Pulmonary artery endothelial cell (primary cell): Measurements from ENCODE around the gene TRPM2. TPM values are rescaled to one million over a fixed set of nuclear protein-coding genes. Genes with fewer than 3 reads are reported as not detected.

ENCODE experiments used
- DNase-seq: peaks from one replicate; pipeline ENCODE4 v3.0.0-alpha.2; 2011; ENCODE audit warnings: low read depth, low spot score
- total RNA-seq: library from RNA; depleted of rRNA; stranded (reverse); fragments of >200 nt; gene quantifications from 2 replicates; pipeline ENCODE4 v1.2.3, GENCODE V29; 2014

Gene TRPM2
- total RNA-seq, 1 donor from 2014 or later: not detected

GRCh38 chr21:44427241-44428120 is 74.1 kb downstream of the TRPM2 start:
- DNase-seq: no peak

- no peak for DNase-seq
These were observed 75.0 kb downstream of the TRPM2 start for GRCh38 chr21:44428281-44428960.

- DNase-seq: no peak
These were observed 76.5 kb downstream of the TRPM2 start for GRCh38 chr21:44429894-44430293.

GRCh38 chr21:44431300-44431699 is 77.9 kb downstream of the TRPM2 start:
- no peak for DNase-seq

- DNase-seq: no peak
These were observed 79.7 kb downstream of the TRPM2 start for GRCh38 chr21:44432841-44433790.

- DNase-seq: no peak
These were observed 80.6 kb downstream of the TRPM2 start for GRCh38 chr21:44433791-44434567.

- no peak for DNase-seq
These were observed 81.1 kb downstream of the TRPM2 start for GRCh38 chr21:44434568-44434925.

GRCh38 chr21:44434936-44435635 is 81.7 kb downstream of the TRPM2 start:
- no peak for DNase-seq

GRCh38 chr21:44436111-44436611 is 82.7 kb downstream of the TRPM2 start:
- DNase-seq: no peak

- no peak for DNase-seq
These were observed 83.5 kb downstream of the TRPM2 start for GRCh38 chr21:44436958-44437357.

- no peak for DNase-seq
These were observed 83.9 kb downstream of the TRPM2 start for GRCh38 chr21:44437371-44437695.

- DNase-seq: no peak
These were observed 84.4 kb downstream of the TRPM2 start for GRCh38 chr21:44437696-44438431.

- DNase-seq: no peak
These were observed 85.2 kb downstream of the TRPM2 start for GRCh38 chr21:44438531-44439210.

- no peak for DNase-seq
These were observed 85.8 kb downstream of the TRPM2 start for GRCh38 chr21:44439211-44439600.

GRCh38 chr21:44440241-44441040 is 87.0 kb downstream of the TRPM2 start:
- no peak for DNase-seq

- DNase-seq: no peak
These were observed 87.6 kb downstream of the TRPM2 start for GRCh38 chr21:44441041-44441400.

GRCh38 chr21:44441581-44442265 is 88.3 kb downstream of the TRPM2 start:
- no peak for DNase-seq
